GF-D8 (cell line): ENCODE data around the gene CA7.

Experiments used
- DNase-seq: peaks from one replicate; lab custom pipeline; 2025; lab: John Stamatoyannopoulos, UW

Gene CA7

GRCh38 chr16:66898933-66899309 lies 54.7 kb downstream of the CA7 start:
- DNase-seq: no peak

GRCh38 chr16:66899310-66899944 lies 55.2 kb downstream of the CA7 start:
- no peak for DNase-seq

GRCh38 chr16:66899945-66900710 lies 55.9 kb downstream of the CA7 start:
- no peak for DNase-seq

GRCh38 chr16:66900721-66901441 lies 56.7 kb downstream of the CA7 start:
- DNase-seq: no peak

GRCh38 chr16:66901626-66902025 lies 57.4 kb downstream of the CA7 start:
- no peak for DNase-seq

GRCh38 chr16:66902648-66903543 lies 58.7 kb downstream of the CA7 start:
- DNase-seq: no peak
